Measurements from ENCODE around the gene C12orf76. TPM values are rescaled to one million over a fixed set of nuclear protein-coding genes. Genes with fewer than 3 reads are reported as not detected.

Gene C12orf76
- total and polyA plus RNA-seq, 2 of the 13 experiments (the other 11 are each of a cell fraction or from before 2014, with no cell fraction given) = 15.8 to 38.4 TPM

GRCh38 chr12:109999983-110000505, 48.3 kb downstream of the C12orf76 start (continued):
- no peak for TF ChIP-seq ATRX (CRISPR knock-in tag; IDR thresholded peaks at IDR 0.05; ENCODE audit: borderline replicate concordance)
- TF ChIP-seq HDAC2 (CRISPR knock-in tag; IDR thresholded peaks at IDR 0.05) = 0 out of 2 replicates have a peak, but pooled peaks have one; percentile 12
- TF ChIP-seq ZMAT5 (CRISPR knock-in tag; IDR thresholded peaks at IDR 0.05; ENCODE audit: borderline replicate concordance, low read depth) = no peak
- TF ChIP-seq ZNF878 (CRISPR knock-in tag; IDR thresholded peaks at IDR 0.05) = no peak
- TF ChIP-seq REPIN1 (CRISPR knock-in tag; IDR thresholded peaks at IDR 0.05; ENCODE audit: borderline replicate concordance, low read depth) = peak; percentile 79; the same call in 1 of the 2 replicates
- TF ChIP-seq NAIF1 (CRISPR knock-in tag; IDR thresholded peaks at IDR 0.05; ENCODE audit: borderline replicate concordance) = no peak
- no peak for TF ChIP-seq GMEB2 (CRISPR knock-in tag; IDR thresholded peaks at IDR 0.05; ENCODE audit: low read depth)
- TF ChIP-seq NCOA5 (CRISPR knock-in tag; IDR thresholded peaks at IDR 0.05) = no peak
- 0 out of 2 replicates have a peak, but pooled peaks have one; percentile 36 for TF ChIP-seq IKZF5 (CRISPR knock-in tag; IDR thresholded peaks at IDR 0.05)
- no peak for TF ChIP-seq BHLHE40 (IDR thresholded peaks at IDR 0.05; ENCODE audit: low read length)
- peak; percentile 16; the same call in 1 of the 2 replicates for TF ChIP-seq MAFF (IDR thresholded peaks at IDR 0.05; ENCODE audit: low read depth, low read length)
- TF ChIP-seq GATAD1 (CRISPR knock-in tag; IDR thresholded peaks at IDR 0.05) = 0 out of 2 replicates have a peak, but pooled peaks have one; percentile 12
- no peak for TF ChIP-seq ZNF687 (CRISPR knock-in tag; IDR thresholded peaks at IDR 0.05)

All from HepG2 (cell line).